Adrenal gland (tissue), 12 donors: ENCODE measurements around the gene RPS26. TPM values are rescaled to one million over a fixed set of nuclear protein-coding genes. Genes with fewer than 3 reads are reported as not detected.
"Not testable (repeated sequence)": the region's sequence is repeated elsewhere in the genome, so short reads cannot be mapped to it uniquely, and the experiment has no call there.

ENCODE experiments used
- DNase-seq, 7 donors: peaks; one replicate each; pipeline ENCODE4 v3.0.0-alpha.2; 2019 to 2020
- H3K27ac ChIP-seq, 5 donors: fragments of 200-600 bp; sonication (generic) in 4 of 5; 1 replicate in 3 of 5; 2 replicates in 2 of 5; pipeline versions ENCODE4 v1.5.1 to v1.8.0; 2016 to 2020; ENCODE audit warnings: mild to moderate bottlenecking in 1 of 5
- H3K27me3 ChIP-seq: fragments of 200-600 bp; 2 replicates; pipeline ENCODE4 v1.8.0; 2021
- H3K36me3 ChIP-seq, 2 donors: fragments of 200-600 bp; replicated peaks in 1 of 2; 1 replicate in 1 of 2; 2 replicates in 1 of 2; pipeline versions ENCODE4 v1.5.1 to v1.8.0; 2018 to 2022
- H3K4me1 ChIP-seq, 2 donors: fragments of 200-600 bp; replicated peaks in 1 of 2; 1 replicate in 1 of 2; 2 replicates in 1 of 2; pipeline versions ENCODE4 v1.5.1 to v1.8.0; 2018 to 2021
- H3K4me3 ChIP-seq, 4 donors: fragments of 200-600 bp; sonication (generic) in 3 of 4; one replicate each; pipeline ENCODE4 v1.5.1; 2016 to 2018
- H3K9me3 ChIP-seq, 3 donors: fragments of 200-600 bp; sonication (generic) in 1 of 3; replicated peaks in 1 of 3; 1 replicate in 2 of 3; 2 replicates in 1 of 3; pipeline versions ENCODE4 v1.5.1 to v1.8.0; 2016 to 2021
- POLR2A ChIP-seq, 2 donors: fragments of 450-650 bp; IDR thresholded peaks; one replicate each; pipeline ENCODE4 v1.6.1; 2017; ENCODE audit warnings: antibody characterized with exemption in 2 of 2, mild to moderate bottlenecking in 2 of 2, moderate library complexity in 1 of 2
- WGBS, 4 donors: extraction: QIAGEN DNeasy Blood & Tissue Kit in 2 of 4; methylation state at CpG; one replicate each; pipeline versions ENCODE4 v1.1.5 to v1.1.7; 2013 to 2017; 5-methylcytosine and 5-hydroxymethylcytosine counted together
- intact Hi-C, 2 donors: fragments of 100-400 bp; cut with DNase I; formaldehyde crosslinking; loops; one replicate each; pipeline versions ENCODE4 v1.14.1 to v1.15.0; 2022 to 2023
- polyA plus RNA-seq, 3 donors: library from polyadenylated mRNA; stranded (reverse); fragments of 200-250 nt in 2 of 3; fragments of 350-450 nt in 1 of 3; fragmentation: Illumina TruSeq in 1 of 3; extraction: RNeasy Lipid Tissue Mini Kit (QIAGEN cat#74804) in 1 of 3; gene quantifications; one replicate each; pipeline ENCODE4 v1.2.3, GENCODE V29; 2013 to 2014
- total RNA-seq, 9 donors: library from RNA; depleted of rRNA in 4 of 9; stranded (reverse); fragments of >200 nt in 4 of 9; fragments of 120-200 nt in 1 of 9; fragmentation: NEBNext Ultra II Directional in 1 of 9; extraction: Animal tissue kit (Norgen Biotek cat#: 25700) in 1 of 9; gene quantifications; one replicate each; pipeline versions ENCODE4 v1.1.0 to v1.2.4, GENCODE V29; 2013 to 2023
- TF ChIP-seq, protein P1 (sequence below), 6 experiments: fragments of 450-650 bp in 4 of 6; fragments of 200-600 bp in 2 of 6; sonication (generic) in 1 of 6; IDR thresholded peaks; 1 replicate in 5 of 6; 2 replicates in 1 of 6; pipeline versions ENCODE4 v1.5.1 to v1.8.0; 2016 to 2021; ENCODE audit warnings: antibody characterized with exemption in 6 of 6, mild to moderate bottlenecking in 2 of 6, moderate library complexity in 1 of 6
- donor health status: healthy with polysubstance abuse.
- donor health status: Bipolar disorder and iron deficiency.
- donor health status: DM: yes; HTN: yes; CAD: no.
- donor health status: DM: no; HTN: no; CAD: no.
- donor health status: DM: no; HTN: no; CAD: no.
- donor health status: DM: yes; HTN: yes; CAD: no.

Gene RPS26
- total and polyA plus RNA-seq, 12 donors, result 76.7 to 2,374 (median 872) TPM

GRCh38 chr12:56074396-56074795 lies 32.7 kb downstream of the RPS26 start:
- Histone ChIP-seq H3K4me1 (peaks cover 0 to 3% of the 10 kb centered on the region in 2 donors), H3K27me3 (no peaks in the 10 kb centered on the region), H3K36me3 (no peaks in the 10 kb centered on the region), H3K27ac (no peak overlapping the region), H3K9me3 (no peaks in the 10 kb centered on the region), H3K4me3 (no peak overlapping the region)
- TF ChIP-seq, protein P1, sequence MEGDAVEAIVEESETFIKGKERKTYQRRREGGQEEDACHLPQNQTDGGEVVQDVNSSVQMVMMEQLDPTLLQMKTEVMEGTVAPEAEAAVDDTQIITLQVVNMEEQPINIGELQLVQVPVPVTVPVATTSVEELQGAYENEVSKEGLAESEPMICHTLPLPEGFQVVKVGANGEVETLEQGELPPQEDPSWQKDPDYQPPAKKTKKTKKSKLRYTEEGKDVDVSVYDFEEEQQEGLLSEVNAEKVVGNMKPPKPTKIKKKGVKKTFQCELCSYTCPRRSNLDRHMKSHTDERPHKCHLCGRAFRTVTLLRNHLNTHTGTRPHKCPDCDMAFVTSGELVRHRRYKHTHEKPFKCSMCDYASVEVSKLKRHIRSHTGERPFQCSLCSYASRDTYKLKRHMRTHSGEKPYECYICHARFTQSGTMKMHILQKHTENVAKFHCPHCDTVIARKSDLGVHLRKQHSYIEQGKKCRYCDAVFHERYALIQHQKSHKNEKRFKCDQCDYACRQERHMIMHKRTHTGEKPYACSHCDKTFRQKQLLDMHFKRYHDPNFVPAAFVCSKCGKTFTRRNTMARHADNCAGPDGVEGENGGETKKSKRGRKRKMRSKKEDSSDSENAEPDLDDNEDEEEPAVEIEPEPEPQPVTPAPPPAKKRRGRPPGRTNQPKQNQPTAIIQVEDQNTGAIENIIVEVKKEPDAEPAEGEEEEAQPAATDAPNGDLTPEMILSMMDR (IDR thresholded peaks at IDR 0.05), result no peak
- no peak for TF ChIP-seq POLR2A (IDR thresholded peaks at IDR 0.05)
- intact Hi-C loops, result no loop called here
- DNase-seq, result no peak
- 72 to 86% (median 78%) methylated on average over 5 of the region's 5 CpGs for WGBS, 4 donors

DNA sequence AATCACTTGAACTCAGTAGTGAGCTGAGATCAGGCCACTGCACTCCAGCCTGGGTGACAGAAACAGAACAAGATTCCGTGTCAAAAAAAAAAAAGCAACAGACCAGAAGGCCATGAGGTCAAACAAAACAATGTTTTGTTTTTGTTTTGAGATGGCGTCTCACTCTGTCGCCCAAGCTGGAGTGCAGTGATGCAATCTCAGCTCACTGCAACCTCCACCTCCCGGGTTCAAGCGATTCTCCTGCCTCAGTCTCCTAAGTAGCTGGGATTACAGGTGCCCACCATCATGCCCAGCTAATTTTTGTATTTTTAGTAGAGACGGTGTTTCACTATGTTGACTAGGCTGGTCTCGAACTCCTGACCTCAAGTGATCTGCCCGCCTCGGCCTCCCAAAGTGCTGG lies 36.2 kb downstream of the RPS26 start:
- H3K9me3 ChIP-seq, H3K27me3 ChIP-seq, DNase-seq, H3K27ac ChIP-seq, intact Hi-C loops, H3K36me3 ChIP-seq, H3K4me3 ChIP-seq: not testable (repeated sequence)
- WGBS, 4 donors, result 79 to 90% (median 84%) methylated on average over 8 to 9 of the region's 9 CpGs
- H3K4me1 ChIP-seq, result peaks cover 7 to 11% of the 10 kb centered on the region in 2 donors

DNA sequence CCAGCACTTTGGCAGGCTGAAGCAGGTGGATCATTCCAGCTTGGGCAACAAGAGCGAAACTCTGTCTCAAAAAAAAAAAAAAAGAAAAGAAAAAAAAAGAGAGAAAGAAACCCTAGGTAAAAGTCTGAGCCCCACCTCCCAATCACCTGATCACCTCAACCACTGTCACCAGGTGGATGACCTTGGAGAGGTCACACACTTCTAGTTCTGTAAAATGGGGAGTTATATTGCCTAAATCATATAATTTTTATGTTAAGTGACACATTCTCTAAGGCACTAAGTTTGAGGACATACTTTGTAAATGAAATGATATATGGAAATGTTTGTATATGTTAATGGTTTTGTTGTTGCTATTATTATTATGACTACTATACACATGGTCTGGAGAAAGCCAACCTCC lies 36.7 kb downstream of the RPS26 start:
- H3K36me3 ChIP-seq, result no peaks in the 10 kb centered on the region
- H3K27me3 ChIP-seq, result no peaks in the 10 kb centered on the region
- H3K4me1 ChIP-seq, result peaks cover 7 to 11% of the 10 kb centered on the region in 2 donors
- no peak for TF ChIP-seq POLR2A (IDR thresholded peaks at IDR 0.05)
- TF ChIP-seq, protein P1 (IDR thresholded peaks at IDR 0.05), result no peak
- H3K27ac ChIP-seq, result peak overlapping the region in 2 of 5 donors; percentile 80 to 81
- no peak for DNase-seq
- intact Hi-C loops, result no loop called here
- H3K9me3 ChIP-seq, result no peaks in the 10 kb centered on the region
- no peak overlapping the region for H3K4me3 ChIP-seq
- WGBS, 4 donors, result 95 to 100% (median 100%) methylated on average over 1 of the region's 1 CpG

DNA sequence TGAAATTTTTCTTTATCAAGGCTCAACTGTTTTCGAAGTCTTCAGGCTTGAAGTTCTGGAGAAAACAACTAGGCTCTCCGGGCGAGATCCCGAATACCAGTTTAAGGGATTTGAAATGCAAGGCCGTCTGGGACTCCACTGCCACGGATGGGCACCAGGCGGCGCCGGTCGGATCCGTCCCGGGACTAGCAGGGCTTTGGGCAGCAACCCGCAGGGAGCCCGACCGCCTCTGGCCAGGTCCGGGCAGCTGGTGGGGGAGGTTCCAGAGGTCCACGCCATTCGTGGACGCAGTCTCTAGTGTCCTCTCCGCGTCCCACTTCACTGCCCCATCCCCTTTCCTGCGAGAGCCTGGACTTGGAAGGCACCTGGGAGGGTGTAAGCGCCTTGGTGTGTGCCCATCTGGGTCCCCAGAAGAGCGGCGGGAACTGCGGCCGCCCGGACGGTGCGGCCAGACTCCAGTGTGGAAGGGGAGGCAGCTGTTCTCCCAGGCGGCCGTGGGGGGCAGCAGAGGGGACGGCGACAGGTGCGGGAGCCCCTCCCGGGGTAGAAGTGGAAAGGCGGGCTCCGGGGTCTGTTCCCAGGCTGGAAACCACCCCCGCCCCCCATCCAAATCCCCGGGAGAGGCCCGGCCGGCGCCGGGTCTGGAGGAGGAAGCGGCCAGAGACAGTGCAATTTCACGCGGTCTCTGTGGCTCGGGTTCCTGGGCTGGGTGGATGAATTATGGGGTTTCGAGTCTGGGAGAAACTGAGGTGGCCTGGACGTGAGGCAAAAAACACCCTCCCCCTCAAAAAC lies 37.4 kb downstream of the RPS26 start:
- no peaks in the 10 kb centered on the region for H3K27me3 ChIP-seq
- no peaks in the 10 kb centered on the region for H3K36me3 ChIP-seq
- WGBS, 4 donors, result 1 to 2% (median 1%) methylated on average over 10 to 50 of the region's 50 CpGs
- peaks cover 7 to 11% of the 10 kb centered on the region in 2 donors for H3K4me1 ChIP-seq
- H3K9me3 ChIP-seq, result no peaks in the 10 kb centered on the region
- peak overlapping the region in 3 of 5 donors; percentile 70 to 81 (median 80) for H3K27ac ChIP-seq
- DNase-seq, result peak; percentile 82 to 95 (median 94)
- intact Hi-C loops, result no loop called here
- TF ChIP-seq, protein P1 (IDR thresholded peaks at IDR 0.05), result peak; percentile 71 to 84 (median 78)
- peak in 1 of 2 donors; percentile 51 for TF ChIP-seq POLR2A (IDR thresholded peaks at IDR 0.05)
- H3K4me3 ChIP-seq, result peak overlapping the region in 3 of 4 donors; percentile 4 to 53 (median 43)
